Stimulated activated CD4-positive, alpha-beta T cell treated with anti-CD3 and anti-CD28 coated beads, Interleukin-1b, Interleukin-23, amount 100 ng/mL, for 4 hours (primary cell): ENCODE results near the gene CRLF1.

Source experiments
- DNase-seq, 2 donors: peaks; one replicate each; pipeline ENCODE4 v3.0.0-alpha.2; 2020; ENCODE audit warnings: low read depth in 2 of 2

The CRLF1 gene

GRCh38 chr19:18606281-18607225, at the start of gene CRLF1:
Gene CRLF1, minus strand, starts transcription at chr19:18606799. Its CDS starts 143 bp downstream, at chr19:18606656.
- no peak for DNase-seq

GRCh38 chr19:18655173-18655844, 48.7 kb upstream of the CRLF1 start:
- DNase-seq, result no peak

- DNase-seq, result no peak
Measured at GRCh38 chr19:18654469-18654868, 47.9 kb upstream of the CRLF1 start.

GRCh38 chr19:18653853-18654252, 47.3 kb upstream of the CRLF1 start:
- DNase-seq, result no peak

GRCh38 chr19:18651733-18652132, 45.1 kb upstream of the CRLF1 start:
- DNase-seq, result no peak

- DNase-seq, result no peak
Measured at GRCh38 chr19:18651300-18651699, 44.7 kb upstream of the CRLF1 start.

- DNase-seq, result no peak
Measured at GRCh38 chr19:18650468-18651041, 44.0 kb upstream of the CRLF1 start.

GRCh38 chr19:18650021-18650390, 43.4 kb upstream of the CRLF1 start:
- no peak for DNase-seq

GRCh38 chr19:18649371-18650020, 42.9 kb upstream of the CRLF1 start:
- DNase-seq, result no peak

- DNase-seq, result no peak
Measured at GRCh38 chr19:18648973-18649315, 42.3 kb upstream of the CRLF1 start.

GRCh38 chr19:18647807-18648206, 41.2 kb upstream of the CRLF1 start:
- no peak for DNase-seq

- DNase-seq, result no peak
Measured at GRCh38 chr19:18647371-18647767, 40.8 kb upstream of the CRLF1 start.

GRCh38 chr19:18646535-18647370, 40.2 kb upstream of the CRLF1 start:
- DNase-seq, result no peak

- DNase-seq, result no peak
Measured at GRCh38 chr19:18645035-18645511, 38.5 kb upstream of the CRLF1 start.

- no peak for DNase-seq
Measured at GRCh38 chr19:18644196-18645034, 37.8 kb upstream of the CRLF1 start.

GRCh38 chr19:18639706-18640243, 33.2 kb upstream of the CRLF1 start:
- DNase-seq, result no peak

- DNase-seq, result no peak
Measured at GRCh38 chr19:18637673-18638630, 31.4 kb upstream of the CRLF1 start.

GRCh38 chr19:18636969-18637629, 30.5 kb upstream of the CRLF1 start, which contains the start of gene KLHL26:
Gene KLHL26, plus strand, starts transcription at chr19:18637028. Its CDS starts 27 bp downstream, at chr19:18637055.
- no peak for DNase-seq
